HEK293 (cell line): ENCODE results near the gene BICRAL.
A peak's percentile ranks its signal among the peaks of the same experiment; 100 is the strongest.
"Not testable (repeated sequence)": the region's sequence is repeated elsewhere in the genome, so short reads cannot be mapped to it uniquely, and the experiment has no call there.

ENCODE experiments used
- CTCF ChIA-PET: fragments of 350-600 bp; formaldehyde crosslinking; extraction: SDS; loops from one replicate; lab custom pipeline; 2021; ENCODE audit warnings: antibody characterized with exemption; lab: Yijun Ruan, JAX
- POLR2A ChIA-PET: fragments of 300-600 bp; formaldehyde crosslinking; extraction: SDS; loops from one replicate; lab custom pipeline; 2020; ENCODE audit warnings: antibody characterized with exemption, inconsistent platforms; lab: Yijun Ruan, JAX
- H3K27ac ChIP-seq: fragments of 200-500 bp; sonication (Bioruptor generic); 2 replicates; pipeline ENCODE4 v1.5.1; 2014; ENCODE audit warnings: low read depth, low read length, control low read depth, inconsistent platforms; ENCODE audit errors: extremely low read depth
- H3K36me3 ChIP-seq, 2 experiments: fragments of 200-500 bp in 1 of 2; sonication (Bioruptor generic) in 1 of 2; 1 replicate in 1 of 2; 2 replicates in 1 of 2; pipeline ENCODE4 v1.5.1; 2014 to 2017; ENCODE audit warnings: inconsistent platforms in 2 of 2, low read length in 2 of 2; ENCODE audit not compliant: control insufficient read depth in 2 of 2, insufficient read depth in 1 of 2
- H3K4me1 ChIP-seq: fragments of 200-500 bp; sonication (Bioruptor generic); 2 replicates; pipeline ENCODE4 v1.5.1; 2014; ENCODE audit warnings: mild to moderate bottlenecking, low read length, inconsistent platforms; ENCODE audit not compliant: control insufficient read depth, insufficient read depth
- H3K4me3 ChIP-seq: 2 replicates; pipeline ENCODE4 v1.5.1; 2011; ENCODE audit warnings: low read depth, mild to moderate bottlenecking, control low read depth, low read length, moderate library complexity
- H3K9me3 ChIP-seq: fragments of 200-500 bp; sonication (Bioruptor generic); 2 replicates; pipeline ENCODE4 v1.5.1; 2014; ENCODE audit warnings: low read depth, low read length, inconsistent platforms; ENCODE audit not compliant: control insufficient read depth, insufficient read depth
- CTCF ChIP-seq: fragments of 450-650 bp; formaldehyde crosslinking; IDR thresholded peaks from 2 replicates; pipeline ENCODE4 v1.5.1; 2016; ENCODE audit warnings: missing biosample characterization, missing genetic modification characterization
- HOXD13 ChIP-seq: sonication (generic); formaldehyde crosslinking; IDR thresholded peaks from 2 replicates; pipeline ENCODE4 v1.8.0; 2022; ENCODE audit warnings: missing genetic modification reagents, borderline replicate concordance
- INSM2 ChIP-seq: fragments of 450-650 bp; formaldehyde crosslinking; IDR thresholded peaks from 2 replicates; pipeline ENCODE4 v1.5.1; 2016; ENCODE audit warnings: missing biosample characterization, missing genetic modification characterization
- SALL2 ChIP-seq: fragments of 450-650 bp; formaldehyde crosslinking; IDR thresholded peaks from 2 replicates; pipeline ENCODE4 v1.5.0; 2017; ENCODE audit warnings: missing biosample characterization, mild to moderate bottlenecking, missing genetic modification characterization, borderline replicate concordance
- SP2 ChIP-seq: fragments of 450-650 bp; formaldehyde crosslinking; IDR thresholded peaks from 2 replicates; pipeline ENCODE4 v1.5.1; 2016; ENCODE audit warnings: missing biosample characterization, missing genetic modification characterization
- SP7 ChIP-seq: fragments of 450-650 bp; formaldehyde crosslinking; IDR thresholded peaks from 2 replicates; pipeline ENCODE4 v1.5.1; 2016; ENCODE audit warnings: missing biosample characterization, missing genetic modification characterization
- ZFP3 ChIP-seq: fragments of 450-650 bp; formaldehyde crosslinking; IDR thresholded peaks from 2 replicates; pipeline ENCODE4 v1.5.1; 2016; ENCODE audit warnings: low read depth, missing biosample characterization, missing genetic modification characterization
- ZNF138 ChIP-seq: fragments of 450-650 bp; formaldehyde crosslinking; IDR thresholded peaks from 2 replicates; pipeline ENCODE4 v1.5.1; 2016; ENCODE audit warnings: missing biosample characterization, missing genetic modification characterization, borderline replicate concordance
- ZNF2 ChIP-seq: fragments of 450-650 bp; formaldehyde crosslinking; IDR thresholded peaks from 2 replicates; pipeline ENCODE4 v1.5.1; 2016; ENCODE audit warnings: missing biosample characterization, missing genetic modification characterization
- ZNF214 ChIP-seq: fragments of 450-650 bp; formaldehyde crosslinking; IDR thresholded peaks from 2 replicates; pipeline ENCODE4 v1.5.1; 2017; ENCODE audit warnings: missing biosample characterization, mild to moderate bottlenecking, missing genetic modification characterization, borderline replicate concordance
- ZNF433 ChIP-seq: fragments of 450-650 bp; formaldehyde crosslinking; IDR thresholded peaks from 2 replicates; pipeline ENCODE4 v1.5.1; 2016; ENCODE audit warnings: missing biosample characterization, missing genetic modification characterization, low read depth
- ZNF48 ChIP-seq: fragments of 450-650 bp; formaldehyde crosslinking; IDR thresholded peaks from 2 replicates; pipeline ENCODE4 v1.5.1; 2016; ENCODE audit warnings: missing biosample characterization, missing genetic modification characterization
- ZNF529 ChIP-seq: fragments of 450-650 bp; formaldehyde crosslinking; IDR thresholded peaks from 2 replicates; pipeline ENCODE4 v1.5.1; 2017; ENCODE audit warnings: missing genetic modification characterization, missing biosample characterization; ENCODE audit not compliant: insufficient replicate concordance
- ZNF654 ChIP-seq: fragments of 450-650 bp; formaldehyde crosslinking; IDR thresholded peaks from 2 replicates; pipeline ENCODE4 v1.5.1; 2016; ENCODE audit warnings: low read depth, missing biosample characterization, missing genetic modification characterization
- ZNF843 ChIP-seq: fragments of 450-650 bp; formaldehyde crosslinking; IDR thresholded peaks from 2 replicates; pipeline ENCODE4 v1.5.1; 2016; ENCODE audit warnings: missing biosample characterization, missing genetic modification characterization

Gene BICRAL

DNA sequence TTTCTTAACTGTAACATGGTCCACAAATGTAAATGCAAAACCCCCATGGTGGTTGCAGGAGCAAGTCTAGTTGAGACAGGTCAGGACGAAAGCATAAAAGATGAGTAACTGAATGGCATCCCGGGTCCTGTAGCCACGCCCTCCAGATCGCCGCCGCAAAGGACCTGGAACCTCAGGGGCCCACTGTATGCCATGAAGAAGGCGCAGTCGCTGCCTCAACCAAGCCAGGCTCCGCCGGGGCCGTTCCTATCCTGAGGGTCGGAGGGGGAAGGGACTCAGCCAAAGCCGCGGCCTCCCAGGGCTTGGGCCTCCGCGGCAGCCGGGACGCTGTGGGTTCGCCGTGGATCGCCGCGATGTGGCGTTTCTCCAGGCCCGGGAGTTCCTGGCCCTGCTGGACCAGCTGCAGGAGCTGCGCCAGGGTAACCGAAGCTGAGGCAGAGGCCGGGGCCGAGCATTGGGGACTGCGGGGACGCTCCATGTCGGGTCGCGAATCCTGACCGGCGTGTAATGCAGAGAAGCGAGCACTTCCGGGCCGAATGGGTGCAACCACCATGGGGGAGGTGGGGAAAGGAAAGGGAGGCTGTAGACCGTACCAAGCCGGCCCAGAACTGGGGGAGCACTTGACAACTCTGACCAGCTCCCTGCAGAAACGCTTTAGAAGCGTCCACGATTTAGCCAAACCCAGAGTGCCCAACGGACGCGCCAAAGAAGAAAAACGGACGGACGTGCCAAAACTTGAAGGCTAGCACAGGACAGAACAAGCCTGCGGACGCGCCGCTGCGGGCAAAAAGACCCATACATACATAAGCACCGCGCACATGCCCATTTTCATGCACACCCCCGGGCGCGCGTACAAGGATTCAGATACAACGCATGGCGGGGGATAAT is 108.7 kb downstream of the BICRAL start (continued):
- no peak for TF ChIP-seq ZNF48 (tag by site-specific recombination)

- TF ChIP-seq ZNF138: no peak
- no peak for TF ChIP-seq ZNF2 (tag by site-specific recombination)
- ChIA-PET POLR2A (interaction anchor here (0.6 to 5.5 kb wide), 21 partner anchors 10 to 677 kb away, joined by 3 to 87 read pairs (median 4); partner anchors contain the start of genes BICRAL, CNPY3, KLC4 and KLHDC3), CTCF (interaction anchor here (0.6 to 3.5 kb wide), 8 partner anchors 10 to 230 kb away, joined by 3 to 31 read pairs (median 3); partner anchors contain the start of genes CNPY3 and RPL7L1)
- peaks cover 0 to 20% of the 10 kb centered on the region in 2 experiments; a peak in 2 of 3 replicates for H3K36me3 ChIP-seq
- no peaks in the 10 kb centered on the region for H3K9me3 ChIP-seq
- H3K27ac ChIP-seq: peak overlapping the region; percentile 94
- no peaks in the 10 kb centered on the region for H3K4me1 ChIP-seq
- H3K4me3 ChIP-seq: peak overlapping the region; percentile 66
Measured at GRCh38 chr6:42891199-42891722, 109.4 kb downstream of the BICRAL start.

DNA sequence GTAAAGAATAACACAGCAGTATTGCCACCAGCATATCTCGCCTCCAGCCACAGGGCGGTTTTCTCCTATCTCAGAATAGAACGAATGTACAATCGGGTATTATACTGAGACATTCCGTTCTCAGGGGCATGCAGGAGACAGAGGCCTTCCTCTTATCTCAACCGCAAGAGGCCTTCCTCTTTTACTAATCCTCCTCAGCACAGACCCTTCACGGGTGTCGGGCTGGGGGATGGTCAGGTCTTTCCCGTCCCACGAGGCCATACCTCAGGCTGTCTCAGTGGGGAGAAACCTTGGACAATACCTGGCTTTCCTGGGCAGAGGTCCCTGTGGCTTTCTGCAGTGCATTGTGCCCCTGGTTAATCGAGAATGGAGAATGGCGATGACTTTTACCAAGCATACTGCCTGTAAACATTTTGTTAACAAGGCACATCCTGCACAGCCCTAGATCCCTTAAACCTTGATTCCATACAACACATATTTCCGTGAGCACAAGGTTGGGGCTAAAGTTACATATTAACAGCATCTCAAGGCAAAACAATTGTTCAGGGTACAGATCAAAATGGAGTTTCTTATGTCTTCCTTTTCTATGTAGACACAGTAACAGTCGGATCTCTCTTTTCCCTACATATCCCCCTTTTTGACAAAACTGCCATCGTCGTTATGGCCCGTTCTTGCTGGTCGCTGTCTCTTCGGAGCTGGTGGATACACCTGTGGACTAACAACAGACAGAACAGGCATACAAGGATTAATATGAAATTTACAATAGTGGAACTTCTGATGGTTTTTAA is 112.4 kb downstream of the BICRAL start:
- POLR2A ChIA-PET: interaction anchor here (1.3 to 5.5 kb wide), 2 partner anchors 14 to 15 kb away, joined by 3 to 87 read pairs; partner anchors contain the start of gene RPL7L1
- not testable (repeated sequence) for H3K36me3 ChIP-seq, H3K4me1 ChIP-seq, H3K4me3 ChIP-seq, H3K27ac ChIP-seq, H3K9me3 ChIP-seq
- CTCF ChIA-PET: interaction anchor here (0.7 to 1.2 kb wide), 3 partner anchors 18 to 232 kb away, joined by 3 to 6 read pairs (median 3); no protein-coding TSS in a partner anchor

GRCh38 chr6:42896178-42896719 is 114.4 kb downstream of the BICRAL start:
- POLR2A ChIA-PET: no interaction called here

DNA sequence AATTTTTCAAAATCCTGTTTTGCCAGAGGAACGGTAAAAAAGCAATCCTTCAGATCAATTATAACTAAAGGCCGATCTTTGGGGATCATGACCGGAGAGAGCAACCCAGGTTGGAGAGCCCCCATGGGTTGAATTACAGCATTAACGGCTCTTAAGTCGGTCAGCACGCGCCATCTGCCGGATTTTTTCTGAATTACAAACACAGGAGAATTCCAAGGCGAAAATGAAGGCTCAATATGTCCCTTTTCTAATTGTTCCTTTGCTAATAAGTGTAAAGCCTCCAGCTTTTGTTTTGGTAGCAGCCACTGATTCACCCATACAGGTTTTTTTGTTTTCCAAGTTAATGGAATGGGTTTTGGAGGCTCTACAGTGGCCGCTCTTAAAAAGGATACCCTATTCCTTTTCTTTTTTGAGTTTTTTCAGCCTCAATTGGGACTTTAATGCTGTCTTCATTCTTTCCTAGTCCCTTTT is 117.1 kb downstream of the BICRAL start:
- no peaks in the 10 kb centered on the region for H3K36me3 ChIP-seq
- ChIA-PET CTCF (interaction anchor here (0.6 to 1.4 kb wide), 13 partner anchors 17 to 729 kb away, joined by 3 to 6 read pairs (median 3); partner anchors contain the start of genes PPP2R5D and RPL7L1), POLR2A (no interaction called here)
- no peak overlapping the region for H3K27ac ChIP-seq
- TF ChIP-seq ZNF214 (no peak), INSM2 (tag by site-specific recombination) (no peak), SP2 (tag by site-specific recombination) (no peak), ZNF433 (no peak), SALL2 (tag by site-specific recombination) (no peak), ZNF529 (tag by site-specific recombination) (no peak), CTCF (tag by site-specific recombination) (0 out of 2 replicates have a peak, but pooled peaks have one; percentile 9), ZNF843 (tag by site-specific recombination) (no peak), ZNF654 (tag by site-specific recombination) (peak; percentile 55), ZFP3 (tag by site-specific recombination) (no peak)
- H3K4me3 ChIP-seq: no peak overlapping the region
- H3K4me1 ChIP-seq: no peaks in the 10 kb centered on the region; the same call in 1 of the 2 replicates
- no peaks in the 10 kb centered on the region for H3K9me3 ChIP-seq

More at GRCh38 chr6:42896178-42896719, 114.4 kb downstream of the BICRAL start:
- no peaks in the 10 kb centered on the region for H3K36me3 ChIP-seq
- no peak overlapping the region for H3K27ac ChIP-seq
- CTCF ChIA-PET: interaction anchor here (0.6 to 1.0 kb wide), 4 partner anchors 20 to 681 kb away, joined by 3 read pairs; no protein-coding TSS in a partner anchor
- no peaks in the 10 kb centered on the region for H3K9me3 ChIP-seq
- H3K4me1 ChIP-seq: no peaks in the 10 kb centered on the region
- no peak overlapping the region for H3K4me3 ChIP-seq
- TF ChIP-seq SP7 (tag by site-specific recombination) (peak; percentile 100), HOXD13 (CRISPR knock-in tag) (no peak)
- TF ChIP-seq, all 188 proteins: peak for 1
